Measurements from ENCODE around the gene FUT4.
"Not testable (repeated sequence)": the region's sequence is repeated elsewhere in the genome, so short reads cannot be mapped to it uniquely, and the experiment has no call there.

The FUT4 gene

DNA sequence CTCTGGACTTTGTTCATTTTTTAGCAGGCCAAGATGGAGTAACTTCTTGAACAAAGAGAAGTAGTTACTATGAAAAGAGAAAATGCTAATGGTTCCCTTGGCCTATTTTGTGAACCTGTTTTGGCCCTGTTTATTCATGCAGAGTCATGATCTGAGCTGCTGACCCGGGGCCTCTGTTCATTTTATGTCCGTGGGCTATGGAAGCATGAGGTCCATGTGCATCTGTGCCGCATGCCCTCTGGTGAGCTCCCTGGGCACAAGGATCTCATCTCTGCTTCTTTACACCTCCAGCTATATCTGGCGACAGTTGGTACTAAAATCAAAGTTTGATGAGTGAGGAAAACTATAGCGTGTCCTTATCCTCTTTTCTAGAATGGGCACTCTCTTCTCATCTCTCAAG, 24.5 kb downstream of the FUT4 start:
- Mint-ChIP-seq H3K27ac (no peak overlapping the region), H3K27me3 (no peaks in the 10 kb centered on the region), H3K4me3 (no peak overlapping the region), H3K9me3 (no peaks in the 10 kb centered on the region), H3K4me1 (ENCODE audit: low read depth) (no peaks in the 10 kb centered on the region), H3K36me3 (ENCODE audit: low read depth) (no peaks in the 10 kb centered on the region)
- DNase-seq = no peak

- Mint-ChIP-seq H3K9me3 (no peaks in the 10 kb centered on the region), H3K27me3 (no peaks in the 10 kb centered on the region), H3K27ac (no peak overlapping the region), H3K36me3 (ENCODE audit: low read depth) (no peaks in the 10 kb centered on the region), H3K4me1 (ENCODE audit: low read depth) (no peaks in the 10 kb centered on the region), H3K4me3 (no peak overlapping the region)
- no peak for DNase-seq
Measured at GRCh38 chr11:94568717-94569116, 25.0 kb downstream of the FUT4 start.

DNA sequence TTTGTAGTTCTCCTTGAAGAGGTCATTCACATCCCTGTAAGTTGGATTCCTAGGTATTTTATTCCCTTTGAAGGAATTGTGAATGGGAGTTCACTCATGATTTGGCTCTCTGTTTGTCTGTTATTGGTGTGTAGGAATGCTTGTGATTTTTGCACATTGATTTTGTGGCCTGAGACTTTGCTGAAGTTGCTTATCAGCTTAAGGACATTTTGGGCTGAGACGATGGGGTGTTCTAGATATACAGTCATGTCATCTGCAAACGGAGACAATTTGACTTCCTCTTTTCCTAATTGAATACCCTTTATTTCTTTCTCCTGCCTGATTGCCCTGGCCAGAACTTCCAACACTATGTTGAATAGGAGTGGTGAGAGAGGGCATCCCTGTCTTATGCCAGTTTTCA, 29.3 kb downstream of the FUT4 start:
- H3K4me3 Mint-ChIP-seq; H3K4me1 Mint-ChIP-seq (ENCODE audit: low read depth); H3K27ac Mint-ChIP-seq; DNase-seq; H3K9me3 Mint-ChIP-seq; H3K27me3 Mint-ChIP-seq; H3K36me3 Mint-ChIP-seq (ENCODE audit: low read depth): not testable (repeated sequence)

DNA sequence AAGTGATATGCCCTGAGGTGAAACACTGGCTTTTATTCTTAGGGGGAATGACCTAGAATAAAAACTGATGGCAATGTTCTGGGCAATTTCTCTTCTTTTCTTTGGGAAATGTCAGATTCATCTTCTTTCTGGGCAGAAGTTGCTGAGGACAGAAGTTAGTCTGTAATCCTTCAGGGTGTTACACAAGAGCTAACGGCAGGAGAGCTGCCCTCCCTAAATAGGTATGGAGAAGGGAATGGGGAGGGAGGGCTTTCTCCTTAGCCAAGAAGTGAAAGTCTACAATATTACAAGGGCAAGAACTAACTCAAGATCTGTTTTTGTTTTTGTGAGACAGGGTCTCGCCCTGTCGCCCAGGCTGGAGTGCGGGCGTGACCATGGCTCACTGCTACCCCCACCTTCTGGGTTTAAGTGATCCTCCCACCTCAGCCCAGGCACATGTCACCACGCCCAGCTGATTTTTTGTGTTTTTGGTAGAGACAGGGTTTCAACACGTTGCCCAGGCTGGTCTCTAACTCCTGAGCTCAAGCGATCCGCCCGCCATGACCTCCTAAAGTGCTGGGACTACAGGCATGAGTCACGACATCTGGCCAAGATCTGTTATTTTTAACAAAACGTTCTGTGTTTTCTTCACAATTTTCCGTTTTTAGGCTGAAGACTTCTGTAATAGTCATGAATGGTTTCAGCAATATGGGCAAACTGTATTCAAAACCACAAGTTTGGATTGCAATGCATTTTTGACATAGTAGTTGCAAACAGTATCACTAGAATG, 30.7 kb downstream of the FUT4 start:
- no peaks in the 10 kb centered on the region for H3K36me3 Mint-ChIP-seq (ENCODE audit: low read depth)
- H3K9me3 Mint-ChIP-seq = no peaks in the 10 kb centered on the region
- DNase-seq = no peak
- H3K4me3 Mint-ChIP-seq = no peak overlapping the region
- H3K27me3 Mint-ChIP-seq = no peaks in the 10 kb centered on the region
- no peak overlapping the region for H3K27ac Mint-ChIP-seq
- H3K4me1 Mint-ChIP-seq (ENCODE audit: low read depth) = no peaks in the 10 kb centered on the region

DNA sequence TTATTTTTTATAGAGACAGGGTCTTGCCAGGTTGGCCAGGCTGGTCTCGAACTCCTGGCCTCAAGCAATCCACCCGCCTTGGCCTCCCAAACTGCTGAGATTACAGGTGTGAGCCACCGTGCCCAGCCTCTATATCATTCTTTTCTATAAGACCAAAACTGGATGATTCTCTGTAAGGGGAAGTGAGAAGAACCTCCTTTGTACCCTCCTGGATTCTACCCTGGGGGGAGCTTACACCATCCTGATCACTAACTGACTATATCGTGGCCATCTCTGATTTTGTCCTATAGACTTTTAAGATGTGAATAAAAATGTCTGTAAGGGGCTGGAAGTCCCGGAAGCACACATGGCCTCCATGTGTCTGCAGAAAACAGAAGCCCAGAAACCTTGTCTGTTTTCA, 32.6 kb downstream of the FUT4 start:
- Mint-ChIP-seq H3K9me3 (no peaks in the 10 kb centered on the region), H3K27me3 (no peaks in the 10 kb centered on the region), H3K36me3 (ENCODE audit: low read depth) (no peaks in the 10 kb centered on the region), H3K4me3 (no peak overlapping the region), H3K4me1 (ENCODE audit: low read depth) (no peaks in the 10 kb centered on the region), H3K27ac (no peak overlapping the region)
- no peak for DNase-seq

- peaks cover 9% of the 10 kb centered on the region for H3K4me1 Mint-ChIP-seq (ENCODE audit: low read depth)
- no peaks in the 10 kb centered on the region for H3K9me3 Mint-ChIP-seq
Measured at GRCh38 chr11:94577841-94578240, 34.1 kb downstream of the FUT4 start.

GRCh38 chr11:94581926-94582325, 38.2 kb downstream of the FUT4 start:
- Mint-ChIP-seq H3K27me3 (no peaks in the 10 kb centered on the region), H3K4me1 (ENCODE audit: low read depth) (peaks cover 16% of the 10 kb centered on the region), H3K27ac (no peak overlapping the region), H3K9me3 (no peaks in the 10 kb centered on the region), H3K4me3 (no peak overlapping the region), H3K36me3 (ENCODE audit: low read depth) (no peaks in the 10 kb centered on the region)
- DNase-seq = no peak

More at GRCh38 chr11:94577841-94578240, 34.1 kb downstream of the FUT4 start:
- no peak overlapping the region for H3K4me3 Mint-ChIP-seq
- no peaks in the 10 kb centered on the region for H3K27me3 Mint-ChIP-seq
- DNase-seq = no peak
- no peaks in the 10 kb centered on the region for H3K36me3 Mint-ChIP-seq (ENCODE audit: low read depth)
- no peak overlapping the region for H3K27ac Mint-ChIP-seq

DNA sequence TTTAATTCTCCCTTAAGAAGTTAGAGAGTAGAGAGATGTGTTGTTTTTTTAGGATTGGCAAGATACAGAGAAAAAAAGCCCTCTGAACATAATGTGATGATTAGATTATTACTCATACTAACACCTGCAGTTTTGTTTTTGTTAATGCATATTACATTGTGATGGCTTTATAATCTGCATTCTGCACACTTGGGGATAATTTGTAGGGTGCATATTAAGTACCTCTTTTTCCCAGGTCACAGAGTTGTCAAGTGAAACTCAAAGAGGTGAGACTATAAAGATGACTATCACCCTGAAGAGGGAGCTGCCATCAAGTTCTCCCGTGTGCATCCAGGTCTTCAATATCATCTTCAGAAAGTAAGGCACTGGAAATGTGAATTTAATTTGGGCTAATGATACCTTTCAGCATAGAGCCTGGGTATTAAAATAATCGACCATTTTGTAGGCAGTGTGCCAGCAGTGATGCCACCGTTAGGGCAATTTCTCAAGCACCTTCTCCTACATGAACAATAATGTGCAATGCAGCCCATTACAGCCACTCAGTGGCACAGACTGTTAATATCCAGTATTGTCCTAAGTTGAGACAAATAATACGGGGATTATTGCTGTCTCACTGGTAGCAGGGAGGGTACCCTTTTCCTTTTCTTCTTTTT, 39.6 kb downstream of the FUT4 start:
- no peaks in the 10 kb centered on the region for H3K9me3 Mint-ChIP-seq
- no peak for DNase-seq
- H3K27ac Mint-ChIP-seq = no peak overlapping the region
- no peaks in the 10 kb centered on the region for H3K36me3 Mint-ChIP-seq (ENCODE audit: low read depth)
- no peaks in the 10 kb centered on the region for H3K27me3 Mint-ChIP-seq
- H3K4me3 Mint-ChIP-seq = no peak overlapping the region
- peaks cover 16% of the 10 kb centered on the region for H3K4me1 Mint-ChIP-seq (ENCODE audit: low read depth)

DNA sequence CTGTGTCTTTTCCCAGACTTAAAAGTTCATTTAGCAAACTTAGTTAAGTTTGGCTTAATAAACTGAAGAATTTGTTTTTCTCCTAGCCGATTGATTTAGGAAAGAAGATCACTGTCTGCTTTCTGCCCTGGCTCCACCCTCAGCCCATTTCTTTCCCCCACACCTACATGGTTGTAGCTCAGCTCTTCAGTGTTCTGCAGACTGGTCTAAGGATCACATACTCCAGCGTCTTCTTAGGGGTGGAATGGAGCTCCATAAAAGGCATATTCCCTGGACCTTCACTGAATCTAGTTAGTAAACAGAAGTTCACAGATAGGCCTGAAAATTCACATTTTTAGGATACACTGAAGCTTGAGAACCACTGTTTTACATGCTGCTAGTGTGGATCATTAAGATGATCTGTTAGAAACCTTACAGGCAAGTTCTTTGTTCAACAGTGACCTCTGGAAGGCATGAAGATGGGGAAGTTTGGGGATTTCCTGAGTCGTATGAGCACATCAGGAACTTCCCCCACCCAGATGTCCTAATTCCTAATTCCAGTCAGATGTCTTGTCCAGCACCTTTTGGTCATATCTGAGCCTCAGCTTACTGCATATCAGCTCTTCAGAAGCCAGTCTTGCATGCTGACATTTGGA, 40.3 kb downstream of the FUT4 start:
- DNase-seq = no peak
- Mint-ChIP-seq H3K4me1 (ENCODE audit: low read depth) (peaks cover 16% of the 10 kb centered on the region), H3K27ac (peak overlapping the region; percentile 9), H3K9me3 (no peaks in the 10 kb centered on the region), H3K27me3 (no peaks in the 10 kb centered on the region), H3K4me3 (no peak overlapping the region), H3K36me3 (ENCODE audit: low read depth) (no peaks in the 10 kb centered on the region)

GRCh38 chr11:94584978-94585377, 41.3 kb downstream of the FUT4 start:
- no peaks in the 10 kb centered on the region for H3K9me3 Mint-ChIP-seq
- H3K36me3 Mint-ChIP-seq (ENCODE audit: low read depth) = no peaks in the 10 kb centered on the region
- H3K4me1 Mint-ChIP-seq (ENCODE audit: low read depth) = peaks cover 16% of the 10 kb centered on the region
- H3K27me3 Mint-ChIP-seq = no peaks in the 10 kb centered on the region
- H3K4me3 Mint-ChIP-seq = no peak overlapping the region
- no peak overlapping the region for H3K27ac Mint-ChIP-seq
- DNase-seq = no peak

DNA sequence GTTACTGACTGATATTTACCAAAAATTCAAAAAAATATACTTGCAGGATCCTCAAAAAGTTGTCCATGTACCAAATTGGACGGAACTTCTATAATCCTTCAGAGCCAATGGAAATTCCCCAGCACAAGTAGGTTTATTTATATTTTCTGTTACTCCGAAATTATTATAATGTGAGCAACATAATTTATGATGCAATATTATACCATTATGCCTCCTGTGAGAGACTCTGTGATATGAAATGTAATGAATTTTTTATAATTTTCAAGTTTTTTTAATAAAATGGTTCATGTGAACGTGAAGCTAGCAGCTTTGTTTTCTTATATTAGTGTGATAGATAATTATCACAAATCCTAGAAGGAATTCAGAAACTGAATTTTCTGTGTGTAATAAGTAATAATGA, 41.7 kb downstream of the FUT4 start:
- Mint-ChIP-seq H3K9me3 (no peaks in the 10 kb centered on the region), H3K4me1 (ENCODE audit: low read depth) (peaks cover 16% of the 10 kb centered on the region), H3K36me3 (ENCODE audit: low read depth) (no peaks in the 10 kb centered on the region), H3K4me3 (no peak overlapping the region), H3K27me3 (no peaks in the 10 kb centered on the region), H3K27ac (no peak overlapping the region)
- no peak for DNase-seq

DNA sequence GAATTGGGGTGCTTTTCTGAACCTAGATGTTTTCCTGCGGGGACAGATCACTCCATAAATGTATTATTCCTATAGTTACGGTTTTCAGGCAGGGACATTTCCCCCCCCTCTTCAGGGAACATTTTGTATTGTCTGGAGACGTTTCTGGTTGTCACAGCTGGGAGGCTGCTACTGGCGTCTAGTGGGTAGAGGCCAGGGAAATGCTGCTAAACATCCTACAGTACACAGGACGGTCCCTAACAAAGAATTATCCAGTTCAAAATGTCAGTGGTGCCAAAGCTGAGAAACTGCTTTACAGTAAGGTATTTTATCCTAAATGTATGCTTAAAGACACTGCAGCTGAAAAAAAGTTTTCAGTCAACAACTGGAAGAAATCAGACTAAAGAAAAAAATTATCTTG, 42.8 kb downstream of the FUT4 start:
- Mint-ChIP-seq H3K4me1 (ENCODE audit: low read depth) (peaks cover 14% of the 10 kb centered on the region), H3K27ac (no peak overlapping the region), H3K4me3 (no peak overlapping the region), H3K9me3 (no peaks in the 10 kb centered on the region), H3K27me3 (no peaks in the 10 kb centered on the region), H3K36me3 (ENCODE audit: low read depth) (no peaks in the 10 kb centered on the region)
- DNase-seq = no peak

DNA sequence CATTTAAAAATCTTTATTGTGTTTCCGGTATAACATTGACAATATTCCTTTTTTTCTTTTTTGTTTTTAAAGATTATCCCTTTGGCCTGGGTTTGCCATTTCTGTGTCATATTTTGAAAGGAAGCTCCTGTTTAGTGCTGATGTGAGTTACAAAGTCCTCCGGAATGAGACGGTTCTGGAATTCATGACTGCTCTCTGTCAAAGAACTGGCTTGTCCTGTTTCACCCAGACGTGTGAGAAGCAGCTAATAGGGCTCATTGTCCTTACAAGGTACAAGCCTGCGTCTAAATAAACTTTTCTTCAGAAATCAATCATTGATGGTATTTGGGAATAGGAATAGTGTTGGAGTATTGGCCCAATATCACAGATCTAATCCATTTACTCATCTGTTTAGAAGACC, 43.3 kb downstream of the FUT4 start:
- H3K27me3 Mint-ChIP-seq = no peaks in the 10 kb centered on the region
- DNase-seq = no peak
- H3K9me3 Mint-ChIP-seq = no peaks in the 10 kb centered on the region

DNA sequence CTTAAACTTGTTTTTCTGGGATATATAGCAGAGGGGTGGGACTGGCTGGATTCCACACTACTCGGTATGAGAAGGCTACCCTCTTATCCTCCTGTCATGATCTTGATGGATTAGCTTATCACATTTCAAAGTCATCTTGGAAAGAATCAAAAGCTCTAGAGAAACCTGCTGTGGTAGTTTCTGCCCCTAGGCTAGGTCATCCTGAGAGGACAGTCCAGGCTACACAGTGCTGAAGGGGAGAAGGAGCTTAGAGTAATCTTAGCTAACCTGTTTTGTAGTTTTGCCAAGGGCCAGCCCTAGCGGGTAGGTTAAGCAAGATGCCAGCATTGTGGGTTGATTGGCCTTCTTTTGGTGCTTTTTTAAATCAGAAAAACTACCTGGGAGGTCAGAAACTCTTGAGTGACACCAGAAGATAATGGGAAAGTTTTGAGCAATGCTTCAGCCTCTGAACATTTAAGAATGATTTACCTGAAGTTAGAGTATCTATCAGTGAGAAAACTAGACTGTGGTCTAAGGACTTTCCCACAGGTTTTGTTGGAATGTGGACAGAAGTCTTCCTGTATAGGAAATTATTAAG, 44.7 kb downstream of the FUT4 start:
- no peak for DNase-seq
- H3K4me1 Mint-ChIP-seq (ENCODE audit: low read depth) = peaks cover 3% of the 10 kb centered on the region
- no peak overlapping the region for H3K4me3 Mint-ChIP-seq
- no peaks in the 10 kb centered on the region for H3K9me3 Mint-ChIP-seq
- H3K27ac Mint-ChIP-seq = no peak overlapping the region
- no peaks in the 10 kb centered on the region for H3K27me3 Mint-ChIP-seq
- H3K36me3 Mint-ChIP-seq (ENCODE audit: low read depth) = no peaks in the 10 kb centered on the region

More for the DNA sequence above, 43.3 kb downstream of the FUT4 start:
- no peak overlapping the region for H3K27ac Mint-ChIP-seq
- H3K4me1 Mint-ChIP-seq (ENCODE audit: low read depth) = peaks cover 10% of the 10 kb centered on the region
- no peaks in the 10 kb centered on the region for H3K36me3 Mint-ChIP-seq (ENCODE audit: low read depth)
- no peak overlapping the region for H3K4me3 Mint-ChIP-seq
